ENCODE results near the gene DNAAF2. TPM values are rescaled to one million over a fixed set of nuclear protein-coding genes. Genes with fewer than 3 reads are reported as not detected.

DNAAF2 gene
- total and polyA plus RNA-seq, 2 of the 13 experiments (the other 11 are each of a cell fraction or from before 2014, with no cell fraction given): 6.1 to 13.6 TPM

DNA sequence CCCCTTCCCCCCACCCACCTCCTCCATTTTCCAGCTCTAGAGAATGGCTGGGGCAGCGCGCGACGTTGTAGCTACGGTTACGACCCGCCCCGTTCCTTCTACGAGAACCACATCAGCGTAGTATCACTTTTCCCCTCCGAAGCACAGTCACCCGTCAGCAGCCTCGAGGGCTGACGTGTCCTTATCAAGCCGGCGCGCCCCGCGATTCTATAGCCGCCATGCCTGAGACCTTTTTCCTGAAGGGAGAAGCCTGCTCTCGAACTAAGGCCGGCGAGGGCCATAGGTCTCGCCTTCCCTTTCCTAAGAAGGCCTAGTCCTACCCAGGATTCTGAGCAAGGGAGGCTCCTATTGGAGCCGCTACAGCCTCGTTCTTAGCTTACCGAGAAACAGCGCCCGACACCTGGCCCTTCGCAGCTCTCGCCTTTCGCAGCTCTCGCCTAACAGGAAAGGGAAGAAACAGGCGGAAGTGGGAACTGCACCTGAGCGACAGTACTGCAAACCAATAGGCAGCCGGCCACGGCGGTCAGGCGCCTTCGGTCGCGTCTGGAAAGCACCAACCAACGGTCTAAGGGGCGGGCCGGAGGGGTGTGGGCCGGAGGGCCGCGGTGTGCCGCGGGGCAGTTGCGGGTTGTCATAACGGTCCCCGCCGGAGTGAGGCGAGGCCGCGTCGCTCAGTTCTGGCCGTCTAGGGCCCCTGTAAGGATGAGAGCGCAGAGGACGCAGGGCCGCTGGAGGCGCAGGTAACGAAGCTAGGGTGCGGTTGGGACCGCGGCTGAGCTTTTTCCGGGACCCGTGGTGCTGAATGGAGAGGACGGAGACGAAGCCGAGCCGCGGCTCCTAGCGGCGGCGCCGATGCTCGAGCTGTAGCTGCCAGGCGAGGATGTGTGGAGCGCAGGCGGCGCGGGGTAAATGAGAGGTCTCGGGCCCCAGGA lies 14.6 kb downstream of the DNAAF2 start, which contains the start of the genes MGAT2 and RPL36AL (continued):
- TF ChIP-seq, protein P1, sequence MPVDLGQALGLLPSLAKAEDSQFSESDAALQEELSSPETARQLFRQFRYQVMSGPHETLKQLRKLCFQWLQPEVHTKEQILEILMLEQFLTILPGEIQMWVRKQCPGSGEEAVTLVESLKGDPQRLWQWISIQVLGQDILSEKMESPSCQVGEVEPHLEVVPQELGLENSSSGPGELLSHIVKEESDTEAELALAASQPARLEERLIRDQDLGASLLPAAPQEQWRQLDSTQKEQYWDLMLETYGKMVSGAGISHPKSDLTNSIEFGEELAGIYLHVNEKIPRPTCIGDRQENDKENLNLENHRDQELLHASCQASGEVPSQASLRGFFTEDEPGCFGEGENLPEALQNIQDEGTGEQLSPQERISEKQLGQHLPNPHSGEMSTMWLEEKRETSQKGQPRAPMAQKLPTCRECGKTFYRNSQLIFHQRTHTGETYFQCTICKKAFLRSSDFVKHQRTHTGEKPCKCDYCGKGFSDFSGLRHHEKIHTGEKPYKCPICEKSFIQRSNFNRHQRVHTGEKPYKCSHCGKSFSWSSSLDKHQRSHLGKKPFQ (CRISPR knock-in tag; IDR thresholded peaks at IDR 0.05; ENCODE audit: insufficient replicate concordance): peak; percentile 65
- TF ChIP-seq, protein P2, sequence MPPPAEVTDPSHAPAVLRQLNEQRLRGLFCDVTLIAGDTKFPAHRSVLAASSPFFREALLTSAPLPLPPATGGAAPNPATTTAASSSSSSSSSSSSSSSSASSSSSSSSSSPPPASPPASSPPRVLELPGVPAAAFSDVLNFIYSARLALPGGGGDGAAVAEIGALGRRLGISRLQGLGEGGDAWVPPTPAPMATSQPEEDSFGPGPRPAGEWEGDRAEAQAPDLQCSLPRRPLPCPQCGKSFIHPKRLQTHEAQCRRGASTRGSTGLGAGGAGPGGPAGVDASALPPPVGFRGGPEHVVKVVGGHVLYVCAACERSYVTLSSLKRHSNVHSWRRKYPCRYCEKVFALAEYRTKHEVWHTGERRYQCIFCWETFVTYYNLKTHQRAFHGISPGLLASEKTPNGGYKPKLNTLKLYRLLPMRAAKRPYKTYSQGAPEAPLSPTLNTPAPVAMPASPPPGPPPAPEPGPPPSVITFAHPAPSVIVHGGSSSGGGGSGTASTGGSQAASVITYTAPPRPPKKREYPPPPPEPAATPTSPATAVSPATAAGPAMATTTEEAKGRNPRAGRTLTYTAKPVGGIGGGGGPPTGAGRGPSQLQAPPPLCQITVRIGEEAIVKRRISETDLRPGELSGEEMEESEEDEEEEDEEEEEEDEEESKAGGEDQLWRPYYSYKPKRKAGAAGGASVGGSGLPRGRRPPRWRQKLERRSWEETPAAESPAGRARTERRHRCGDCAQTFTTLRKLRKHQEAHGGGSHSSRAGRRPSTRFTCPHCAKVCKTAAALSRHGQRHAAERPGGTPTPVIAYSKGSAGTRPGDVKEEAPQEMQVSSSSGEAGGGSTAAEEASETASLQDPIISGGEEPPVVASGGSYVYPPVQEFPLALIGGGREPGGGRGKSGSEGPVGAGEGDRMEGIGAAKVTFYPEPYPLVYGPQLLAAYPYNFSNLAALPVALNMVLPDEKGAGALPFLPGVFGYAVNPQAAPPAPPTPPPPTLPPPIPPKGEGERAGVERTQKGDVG (CRISPR knock-in tag; IDR thresholded peaks at IDR 0.05; ENCODE audit: borderline replicate concordance): no peak
- no peak for TF ChIP-seq TBP (CRISPR knock-in tag; IDR thresholded peaks at IDR 0.05)
- TF ChIP-seq, protein P3, sequence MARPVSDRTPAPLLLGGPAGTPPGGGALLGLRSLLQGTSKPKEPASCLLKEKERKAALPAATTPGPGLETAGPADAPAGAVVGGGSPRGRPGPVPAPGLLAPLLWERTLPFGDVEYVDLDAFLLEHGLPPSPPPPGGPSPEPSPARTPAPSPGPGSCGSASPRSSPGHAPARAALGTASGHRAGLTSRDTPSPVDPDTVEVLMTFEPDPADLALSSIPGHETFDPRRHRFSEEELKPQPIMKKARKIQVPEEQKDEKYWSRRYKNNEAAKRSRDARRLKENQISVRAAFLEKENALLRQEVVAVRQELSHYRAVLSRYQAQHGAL (CRISPR knock-in tag; IDR thresholded peaks at IDR 0.05; ENCODE audit: not compliant biosample characterization): no peak
- 0 out of 2 replicates have a peak, but pooled peaks have one; percentile 8 for TF ChIP-seq SSRP1 (CRISPR knock-in tag; IDR thresholded peaks at IDR 0.05)
- TF ChIP-seq, protein P4, sequence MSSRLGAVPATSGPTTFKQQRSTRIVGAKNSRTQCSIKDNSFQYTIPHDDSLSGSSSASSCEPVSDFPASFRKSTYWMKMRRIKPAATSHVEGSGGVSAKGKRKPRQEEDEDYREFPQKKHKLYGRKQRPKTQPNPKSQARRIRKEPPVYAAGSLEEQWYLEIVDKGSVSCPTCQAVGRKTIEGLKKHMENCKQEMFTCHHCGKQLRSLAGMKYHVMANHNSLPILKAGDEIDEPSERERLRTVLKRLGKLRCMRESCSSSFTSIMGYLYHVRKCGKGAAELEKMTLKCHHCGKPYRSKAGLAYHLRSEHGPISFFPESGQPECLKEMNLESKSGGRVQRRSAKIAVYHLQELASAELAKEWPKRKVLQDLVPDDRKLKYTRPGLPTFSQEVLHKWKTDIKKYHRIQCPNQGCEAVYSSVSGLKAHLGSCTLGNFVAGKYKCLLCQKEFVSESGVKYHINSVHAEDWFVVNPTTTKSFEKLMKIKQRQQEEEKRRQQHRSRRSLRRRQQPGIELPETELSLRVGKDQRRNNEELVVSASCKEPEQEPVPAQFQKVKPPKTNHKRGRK (CRISPR knock-in tag; IDR thresholded peaks at IDR 0.05): no peak
- peak; percentile 91 for TF ChIP-seq MEIS2 (CRISPR knock-in tag; IDR thresholded peaks at IDR 0.05)
- no peak for TF ChIP-seq ZBTB7A (CRISPR knock-in tag; IDR thresholded peaks at IDR 0.05)
- no peak for TF ChIP-seq ATAD3A (CRISPR knock-in tag; IDR thresholded peaks at IDR 0.05)
- TF ChIP-seq ATRX (CRISPR knock-in tag; IDR thresholded peaks at IDR 0.05; ENCODE audit: borderline replicate concordance): no peak
- TF ChIP-seq RARA (CRISPR knock-in tag; IDR thresholded peaks at IDR 0.05): no peak
- no peak for TF ChIP-seq CAMTA2 (CRISPR knock-in tag; IDR thresholded peaks at IDR 0.05; ENCODE audit: borderline replicate concordance)
- TF ChIP-seq ZNF83 (CRISPR knock-in tag; IDR thresholded peaks at IDR 0.05; ENCODE audit: borderline replicate concordance): peak; percentile 70; the same call in 1 of the 2 replicates
- TF ChIP-seq IRF2 (CRISPR knock-in tag; IDR thresholded peaks at IDR 0.05): peak; percentile 72
- TF ChIP-seq ARHGAP35 (CRISPR knock-in tag; IDR thresholded peaks at IDR 0.05; ENCODE audit: borderline replicate concordance): no peak; the same call in 1 of the 2 replicates
- no peak for TF ChIP-seq ZNF121 (CRISPR knock-in tag; IDR thresholded peaks at IDR 0.05)
- peak; percentile 72; the same call in 1 of the 2 replicates for TF ChIP-seq YEATS2 (CRISPR knock-in tag; IDR thresholded peaks at IDR 0.05; ENCODE audit: borderline replicate concordance)
- no peak for TF ChIP-seq PCBP1 (IDR thresholded peaks at IDR 0.05; ENCODE audit: borderline replicate concordance, low read depth, low read length)
- TF ChIP-seq BCL6 (CRISPR knock-in tag; IDR thresholded peaks at IDR 0.05): 0 out of 2 replicates have a peak, but pooled peaks have one; percentile 28
- TF ChIP-seq ISX (CRISPR knock-in tag; conservative IDR thresholded peaks at IDR 0.05): no peak
- TF ChIP-seq NFKBIZ (CRISPR knock-in tag; IDR thresholded peaks at IDR 0.05): peak; percentile 32; the same call in 1 of the 2 replicates
